ENCODE data around the gene EHMT1. TPM values are rescaled to one million over a fixed set of nuclear protein-coding genes. Genes with fewer than 3 reads are reported as not detected.
A peak's percentile ranks its signal among the peaks of the same experiment; 100 is the strongest.

The EHMT1 gene
- total RNA-seq, 2 donors from 2014 or later: 56.2 to 97.9 TPM

DNA sequence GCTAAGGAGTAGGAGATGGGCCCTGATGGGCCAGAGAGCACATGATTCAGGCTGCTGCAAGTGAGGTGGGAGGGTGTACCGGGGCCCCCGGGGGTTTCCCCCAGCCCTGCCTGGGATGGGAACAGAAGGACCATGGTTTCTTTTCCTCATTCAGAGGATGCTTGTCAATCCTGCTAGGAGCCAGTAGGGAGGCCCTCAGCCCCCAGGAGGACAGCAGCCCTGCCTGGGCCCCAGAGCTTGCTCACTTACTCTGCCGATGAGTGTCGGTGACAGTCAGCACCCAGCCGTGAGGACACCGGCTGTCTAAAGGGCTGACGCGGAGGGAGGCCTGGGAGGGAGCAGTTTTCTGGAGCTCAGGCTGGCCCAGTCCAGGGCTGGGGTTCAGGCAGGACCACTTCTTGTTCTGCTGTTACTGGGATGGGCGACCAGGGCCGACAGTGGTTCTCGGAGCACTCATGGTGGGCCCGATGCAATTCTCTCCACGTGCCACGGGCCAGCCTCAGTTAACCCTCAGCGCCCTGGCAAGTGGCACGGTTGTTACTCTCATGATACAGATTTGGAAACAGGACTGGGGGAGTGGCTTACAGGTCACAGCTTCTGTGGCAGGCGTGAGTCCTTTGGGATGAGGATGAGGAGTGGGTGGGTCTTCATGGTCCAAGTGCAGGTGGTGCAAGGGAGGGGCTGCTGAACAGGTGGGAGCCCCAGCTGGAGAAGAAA, 11.5 kb upstream of the EHMT1 start:
- H3K27ac ChIP-seq: peak overlapping the region; percentile 90
- intact Hi-C loops (cut with DNase I): no loop called here
- TF ChIP-seq, protein P1, sequence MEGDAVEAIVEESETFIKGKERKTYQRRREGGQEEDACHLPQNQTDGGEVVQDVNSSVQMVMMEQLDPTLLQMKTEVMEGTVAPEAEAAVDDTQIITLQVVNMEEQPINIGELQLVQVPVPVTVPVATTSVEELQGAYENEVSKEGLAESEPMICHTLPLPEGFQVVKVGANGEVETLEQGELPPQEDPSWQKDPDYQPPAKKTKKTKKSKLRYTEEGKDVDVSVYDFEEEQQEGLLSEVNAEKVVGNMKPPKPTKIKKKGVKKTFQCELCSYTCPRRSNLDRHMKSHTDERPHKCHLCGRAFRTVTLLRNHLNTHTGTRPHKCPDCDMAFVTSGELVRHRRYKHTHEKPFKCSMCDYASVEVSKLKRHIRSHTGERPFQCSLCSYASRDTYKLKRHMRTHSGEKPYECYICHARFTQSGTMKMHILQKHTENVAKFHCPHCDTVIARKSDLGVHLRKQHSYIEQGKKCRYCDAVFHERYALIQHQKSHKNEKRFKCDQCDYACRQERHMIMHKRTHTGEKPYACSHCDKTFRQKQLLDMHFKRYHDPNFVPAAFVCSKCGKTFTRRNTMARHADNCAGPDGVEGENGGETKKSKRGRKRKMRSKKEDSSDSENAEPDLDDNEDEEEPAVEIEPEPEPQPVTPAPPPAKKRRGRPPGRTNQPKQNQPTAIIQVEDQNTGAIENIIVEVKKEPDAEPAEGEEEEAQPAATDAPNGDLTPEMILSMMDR (IDR thresholded peaks at IDR 0.05): no peak
- DNase-seq: no peak
- H3K9me3 ChIP-seq: no peaks in the 10 kb centered on the region
- H3K27me3 ChIP-seq: no peaks in the 10 kb centered on the region
- H3K36me3 ChIP-seq: no peaks in the 10 kb centered on the region
- H3K9ac ChIP-seq (ENCODE audit: low read depth in 2 of 2, low read length in 2 of 2): peak overlapping the region; percentile 93 to 98
- peak overlapping the region; percentile 85 for H3K4me3 ChIP-seq
- peaks cover 25% of the 10 kb centered on the region for H3K4me1 ChIP-seq

DNA sequence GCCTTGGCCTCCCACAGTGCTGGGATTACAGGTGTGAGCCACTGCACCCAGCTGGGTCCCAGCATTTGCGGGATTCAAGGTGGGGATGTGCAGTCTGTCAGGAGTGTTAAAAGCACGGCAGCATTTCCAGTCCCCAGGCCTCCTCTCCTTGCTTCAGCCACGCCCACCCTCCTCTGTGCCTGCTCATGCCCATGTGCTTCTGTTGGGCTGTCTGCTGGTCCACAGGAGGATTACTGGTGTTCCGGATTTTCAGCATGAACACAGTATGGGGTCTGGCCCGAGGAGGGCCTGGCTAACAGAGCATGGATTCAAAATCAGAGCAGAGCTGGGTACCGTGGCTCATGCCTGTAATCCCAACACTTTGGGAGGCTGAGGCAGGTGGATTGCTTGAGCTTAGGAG, 7.9 kb upstream of the EHMT1 start:
- TF ChIP-seq, protein P1 (IDR thresholded peaks at IDR 0.05): no peak
- Histone ChIP-seq H3K36me3 (peaks cover 11% of the 10 kb centered on the region), H3K4me3 (no peak overlapping the region), H3K9ac (ENCODE audit: low read depth in 2 of 2, low read length in 2 of 2) (peak overlapping the region; percentile 53 to 77), H3K27ac (peak overlapping the region; percentile 93), H3K4me1 (peaks cover 31% of the 10 kb centered on the region), H3K27me3 (no peaks in the 10 kb centered on the region), H3K9me3 (no peaks in the 10 kb centered on the region)
- intact Hi-C loops (cut with DNase I): no loop called here
- DNase-seq: no peak

GRCh38 chr9:137611623-137612609, 6.9 kb upstream of the EHMT1 start:
- Histone ChIP-seq H3K27me3 (no peaks in the 10 kb centered on the region), H3K27ac (peak overlapping the region; percentile 93), H3K9ac (ENCODE audit: low read depth in 2 of 2, low read length in 2 of 2) (peak overlapping the region; percentile 68 to 77), H3K36me3 (peaks cover 11% of the 10 kb centered on the region), H3K4me3 (peak overlapping the region; percentile 13), H3K9me3 (no peaks in the 10 kb centered on the region), H3K4me1 (peaks cover 29% of the 10 kb centered on the region)
- DNase-seq: peak; percentile 94
- intact Hi-C loops (cut with DNase I): no loop called here
- TF ChIP-seq, protein P1 (IDR thresholded peaks at IDR 0.05): no peak

- peak overlapping the region; percentile 93 for H3K27ac ChIP-seq
- H3K9me3 ChIP-seq: no peaks in the 10 kb centered on the region
- TF ChIP-seq, protein P1 (IDR thresholded peaks at IDR 0.05): no peak
- H3K36me3 ChIP-seq: peaks cover 11% of the 10 kb centered on the region
- peaks cover 26% of the 10 kb centered on the region for H3K4me1 ChIP-seq
- H3K27me3 ChIP-seq: no peaks in the 10 kb centered on the region
- H3K4me3 ChIP-seq: no peak overlapping the region
- DNase-seq: no peak
- intact Hi-C loops (cut with DNase I): no loop called here
- peak overlapping the region; percentile 68 to 77 for H3K9ac ChIP-seq (ENCODE audit: low read depth in 2 of 2, low read length in 2 of 2)
Observed at GRCh38 chr9:137612741-137613142, 6.1 kb upstream of the EHMT1 start.

GRCh38 chr9:137613259-137613658, 5.5 kb upstream of the EHMT1 start:
- Histone ChIP-seq H3K36me3 (peaks cover 11% of the 10 kb centered on the region), H3K27me3 (no peaks in the 10 kb centered on the region), H3K9ac (ENCODE audit: low read depth in 2 of 2, low read length in 2 of 2) (peak overlapping the region; percentile 68 to 77), H3K4me1 (peaks cover 22% of the 10 kb centered on the region), H3K4me3 (no peak overlapping the region), H3K27ac (peak overlapping the region; percentile 93), H3K9me3 (no peaks in the 10 kb centered on the region)
- TF ChIP-seq, protein P1 (IDR thresholded peaks at IDR 0.05): no peak
- intact Hi-C loops (cut with DNase I): no loop called here
- DNase-seq: no peak

All from colonic mucosa (tissue), 4 donors.